ENCODE measurements around the gene BORCS5.
A peak's percentile ranks its signal among the peaks of the same experiment; 100 is the strongest.
"Not testable (repeated sequence)": the region's sequence is repeated elsewhere in the genome, so short reads cannot be mapped to it uniquely, and the experiment has no call there.

BORCS5 gene

GRCh38 chr12:12466157-12466556 lies 109.3 kb downstream of the BORCS5 start:
- DNase-seq = peak; percentile 13 to 87 (median 66)

- DNase-seq = peak in 2 of 6 experiments; percentile 13 to 19
Measured at GRCh38 chr12:12467264-12467663, 110.4 kb downstream of the BORCS5 start.

- DNase-seq = peak in 1 of 6 experiments; percentile 5
Measured at GRCh38 chr12:12467688-12468261, 110.9 kb downstream of the BORCS5 start.

GRCh38 chr12:12468575-12468974 lies 111.7 kb downstream of the BORCS5 start:
- no peak for DNase-seq

DNA sequence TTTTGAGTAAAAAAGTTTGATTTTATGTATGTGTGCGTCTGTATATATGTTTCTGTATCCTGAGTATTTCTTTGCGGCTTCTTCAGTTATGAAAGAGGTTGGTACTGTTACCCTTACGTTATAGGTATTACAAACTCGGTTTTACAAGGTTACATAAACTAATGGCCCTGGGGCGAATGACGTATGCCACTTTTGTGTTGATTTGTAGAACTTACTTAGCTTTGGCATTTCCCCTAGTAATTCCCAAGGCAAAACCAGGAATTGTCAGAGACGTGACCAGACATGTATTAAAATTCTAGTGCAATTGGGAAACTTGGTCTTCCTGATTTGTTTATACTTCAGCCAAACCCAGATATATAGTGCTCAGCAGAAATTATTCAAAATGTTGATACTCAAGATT lies 112.5 kb downstream of the BORCS5 start:
- no peak for DNase-seq

GRCh38 chr12:12470751-12471306 lies 114.0 kb downstream of the BORCS5 start:
- DNase-seq = no peak

- DNase-seq = not testable (repeated sequence)
Measured at GRCh38 chr12:12471982-12472961, 115.4 kb downstream of the BORCS5 start.

DNA sequence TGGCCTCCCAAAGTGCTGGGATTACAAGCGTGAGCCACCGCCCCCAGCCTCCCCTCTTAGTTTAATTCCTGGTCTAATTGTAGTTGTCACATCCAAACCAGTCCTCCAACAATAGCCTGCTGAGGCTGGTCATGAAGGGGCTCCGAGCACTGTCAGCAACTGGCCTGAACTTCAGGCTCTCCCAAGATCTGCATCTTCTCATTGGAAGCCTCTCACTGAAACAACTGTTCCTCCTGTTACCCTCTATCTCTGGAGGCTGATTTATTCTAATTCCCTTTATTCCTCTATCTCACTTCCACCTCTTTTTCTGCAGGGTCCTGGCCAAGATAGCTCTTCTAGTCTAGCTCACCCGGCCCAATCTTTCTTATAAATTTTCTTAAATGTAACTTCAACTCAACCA lies 116.3 kb downstream of the BORCS5 start:
- DNase-seq = no peak

GRCh38 chr12:12474471-12474928 lies 117.6 kb downstream of the BORCS5 start:
- no peak for DNase-seq

GRCh38 chr12:12474931-12475795 lies 118.3 kb downstream of the BORCS5 start:
- DNase-seq = no peak

DNA sequence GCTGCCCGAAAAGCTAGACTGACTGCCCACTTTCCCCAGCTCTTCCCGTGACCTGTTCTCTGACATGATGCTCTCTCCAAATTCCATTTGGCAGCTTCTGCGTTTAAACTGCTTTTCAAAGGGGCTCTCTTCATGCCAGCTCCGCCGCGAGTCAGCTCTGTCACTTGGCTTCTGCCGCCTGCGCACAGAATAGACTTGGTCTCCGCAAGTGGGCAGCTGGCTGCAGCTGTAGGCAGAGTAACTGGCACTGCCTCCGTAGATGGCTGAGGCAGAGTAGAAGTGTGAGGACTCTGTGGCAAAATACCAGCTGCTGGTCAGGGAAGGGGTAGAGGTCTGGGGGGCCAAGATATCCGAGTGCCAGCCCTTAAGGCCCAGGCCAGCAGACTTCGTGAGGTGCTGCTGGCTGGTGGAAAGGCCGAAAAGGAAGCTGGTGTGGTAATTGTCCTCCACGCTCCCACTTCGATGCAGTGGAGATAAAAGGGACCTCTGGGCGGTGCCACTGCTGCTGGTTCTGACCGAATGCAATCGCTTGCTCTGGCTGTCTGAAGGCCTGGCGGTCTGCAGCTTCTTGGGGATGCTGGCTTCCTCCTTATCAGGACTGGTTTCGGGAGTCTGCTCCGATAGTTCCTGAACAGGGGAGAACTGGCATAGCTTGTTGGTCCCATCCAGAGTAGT lies 120.1 kb downstream of the BORCS5 start:
- no peak for DNase-seq

DNA sequence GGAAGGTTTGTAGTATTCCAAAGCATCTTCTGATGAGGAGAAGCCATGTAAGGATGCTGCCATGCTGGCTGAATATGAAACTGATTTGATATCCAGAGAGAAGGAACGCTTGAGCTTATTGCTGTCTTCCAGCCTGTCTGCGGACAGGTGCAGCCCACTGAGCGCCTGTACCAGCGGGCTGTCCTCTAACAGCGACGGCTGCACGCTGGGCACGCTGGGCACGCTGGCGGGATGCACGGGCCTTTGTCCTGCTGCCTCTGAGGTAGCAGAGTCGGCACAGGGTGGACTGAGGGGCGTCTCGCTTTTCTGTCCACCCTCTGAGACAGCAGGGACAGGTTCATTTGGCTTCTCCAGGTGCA lies 120.6 kb downstream of the BORCS5 start:
- DNase-seq = no peak

GRCh38 chr12:12480074-12480473 lies 123.2 kb downstream of the BORCS5 start:
- no peak for DNase-seq

- peak in 3 of 6 experiments; percentile 60 to 86 (median 79) for DNase-seq
Measured at GRCh38 chr12:12481631-12482030, 124.8 kb downstream of the BORCS5 start.

- peak; percentile 9 to 91 (median 62) for DNase-seq
Measured at GRCh38 chr12:12482150-12482761, 125.4 kb downstream of the BORCS5 start.

DNA sequence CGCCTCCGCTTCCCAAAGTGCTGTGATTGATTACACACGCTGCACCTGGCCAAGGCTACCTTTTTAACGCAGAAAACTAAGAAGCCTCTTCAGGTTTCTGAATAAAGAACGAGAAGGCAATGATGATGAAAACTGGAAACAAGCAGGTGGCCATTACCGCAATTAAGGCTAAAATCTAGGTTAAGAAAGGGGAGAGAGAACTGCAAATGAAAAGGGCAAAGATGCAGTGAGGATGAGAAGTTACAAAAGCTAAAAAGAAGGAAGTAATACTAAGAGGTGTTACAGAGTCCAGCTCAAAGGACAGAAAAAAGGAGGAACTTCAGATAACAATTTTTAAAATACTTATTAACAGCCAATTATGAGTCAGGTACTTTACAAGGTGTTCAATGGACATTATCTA lies 126.1 kb downstream of the BORCS5 start:
- peak in 1 of 6 experiments; percentile 31 for DNase-seq

DNA sequence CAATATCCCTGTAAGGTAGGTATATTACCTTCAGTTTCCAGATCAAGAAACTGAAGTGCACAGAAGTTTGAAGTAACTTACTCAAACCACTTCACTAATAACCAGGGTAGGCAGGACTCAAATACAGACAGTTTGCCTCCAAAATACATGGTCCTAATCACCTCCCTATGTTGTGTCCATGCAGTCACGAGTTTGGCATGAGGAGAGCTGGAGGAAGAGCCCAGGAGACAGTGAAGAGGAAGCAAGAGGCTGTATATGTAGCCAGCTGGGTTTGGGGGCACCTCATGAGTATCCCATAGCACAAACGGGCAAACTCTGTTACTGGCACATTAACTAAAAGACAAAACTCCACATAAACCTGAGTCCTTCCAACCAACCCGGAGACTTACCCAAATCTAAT lies 126.6 kb downstream of the BORCS5 start:
- DNase-seq = peak in 1 of 6 experiments; percentile 17

DNA sequence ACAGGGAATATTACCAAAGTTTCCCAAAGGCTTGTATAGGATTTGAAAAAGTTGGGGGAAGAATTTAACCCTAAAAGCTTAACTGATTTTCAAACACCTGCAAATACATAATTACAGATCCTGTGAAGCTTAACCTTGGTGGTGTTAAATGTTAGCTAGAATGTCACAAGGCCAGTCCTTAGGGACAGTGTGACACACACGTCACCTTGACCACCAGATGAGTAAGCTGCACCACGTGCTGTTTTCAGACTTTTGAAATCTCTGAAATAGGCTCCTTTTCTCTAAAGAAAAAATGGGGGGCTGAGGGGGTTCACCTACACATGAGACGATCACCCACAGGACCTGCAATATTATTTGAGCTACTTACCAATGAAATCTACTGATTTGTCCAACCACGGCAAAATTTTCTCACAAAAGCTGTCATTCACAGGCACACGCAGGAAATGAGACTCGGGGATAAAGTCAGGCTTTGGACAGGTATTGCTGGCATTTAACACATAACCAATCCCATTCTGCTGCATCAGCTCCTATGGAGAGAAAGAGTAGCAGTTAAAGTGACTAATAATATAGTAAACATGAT lies 129.9 kb downstream of the BORCS5 start:
- DNase-seq = no peak

DNA sequence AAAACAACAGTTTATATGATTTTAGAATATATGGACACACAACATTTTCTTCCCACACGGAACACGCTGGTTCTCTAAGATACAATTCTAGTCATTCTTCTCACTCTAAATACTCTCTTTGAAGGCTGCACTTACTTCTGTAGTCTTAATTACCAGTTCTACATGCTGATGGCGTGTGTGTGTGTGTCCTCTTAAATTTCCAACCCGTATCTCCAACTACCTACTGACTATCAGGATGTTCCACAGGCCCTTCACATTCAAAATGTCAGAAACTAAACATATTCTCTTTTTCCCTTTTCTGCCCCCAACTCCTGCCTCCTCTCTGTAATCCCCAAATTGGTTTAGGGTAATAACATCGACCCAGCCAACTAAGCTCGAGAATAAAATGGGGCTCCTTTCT lies 130.6 kb downstream of the BORCS5 start:
- DNase-seq = no peak

DNA sequence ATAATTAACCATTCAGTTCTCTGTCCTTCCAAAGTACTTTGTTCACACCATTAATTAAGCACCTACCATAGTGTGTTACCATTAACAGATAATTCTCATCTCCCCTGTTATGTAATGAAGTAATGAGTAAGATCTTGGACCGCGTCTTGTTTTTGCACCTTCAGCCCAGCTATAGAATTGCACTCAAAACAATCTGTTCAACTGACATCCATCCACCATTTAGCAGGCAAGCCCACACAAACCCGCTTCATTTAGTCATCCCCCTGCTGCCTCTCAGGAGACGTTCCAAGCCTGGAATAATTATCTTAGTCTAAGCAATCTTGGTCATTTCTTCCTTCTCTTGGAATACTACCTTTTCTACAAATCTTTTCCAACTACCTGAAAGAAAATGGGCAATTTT lies 131.4 kb downstream of the BORCS5 start:
- no peak for DNase-seq

DNA sequence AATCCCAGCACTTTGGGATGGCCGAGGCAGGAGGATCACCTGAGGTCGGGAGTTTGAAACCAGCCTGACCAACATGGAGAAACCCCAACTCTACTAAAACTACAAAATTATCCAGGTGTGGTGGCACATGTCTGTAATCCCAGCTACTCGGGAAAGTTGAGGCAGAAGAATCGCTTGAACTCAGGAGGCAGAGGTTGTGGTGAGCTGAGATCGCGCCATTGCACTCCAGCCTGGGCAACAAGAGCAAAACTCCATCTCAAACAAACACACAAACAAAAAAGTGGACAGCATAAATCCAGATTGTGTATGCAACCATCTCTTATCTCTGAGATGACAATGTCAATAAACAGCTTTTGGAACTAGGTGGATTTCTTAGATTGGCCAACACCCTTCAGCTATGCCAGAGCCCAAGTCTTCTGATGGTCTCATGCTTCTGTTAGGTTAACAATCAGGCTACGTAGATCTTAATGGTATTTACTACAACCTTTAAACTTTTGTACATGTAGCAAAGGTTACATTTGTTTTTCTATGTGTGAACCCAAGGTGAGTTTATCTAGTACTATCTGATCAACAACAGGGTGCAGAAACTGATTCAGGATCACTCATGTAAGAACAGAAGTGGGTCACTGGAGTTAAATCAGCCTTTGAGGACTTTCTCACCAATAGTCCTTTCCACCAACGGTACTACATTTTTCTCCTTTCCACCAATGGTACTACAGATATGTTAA lies 132.1 kb downstream of the BORCS5 start:
- no peak for DNase-seq

All from stimulated activated naive CD4-positive, alpha-beta T cell (primary cell).